Upper lobe of right lung (tissue), 1 donor: ENCODE results near the gene ATG5. TPM values are rescaled to one million over a fixed set of nuclear protein-coding genes. Genes with fewer than 3 reads are reported as not detected.

Experiments
- ATAC-seq: fragments of 200-7000 bp; cut with Tn5 transposase; one replicate; pipeline ENCODE4 v1.9.1; 2020; ENCODE audit warnings: mild to moderate bottlenecking, moderate library complexity
- DNase-seq: peaks from one replicate; pipeline ENCODE4 v3.0.0-alpha.2; 2020
- H3K27ac ChIP-seq: fragments of 200-600 bp; one replicate; pipeline ENCODE4 v1.8.0; 2022
- H3K27me3 ChIP-seq: fragments of 200-600 bp; one replicate; pipeline ENCODE4 v1.8.0; 2022; ENCODE audit warnings: mild to moderate bottlenecking
- H3K36me3 ChIP-seq: fragments of 200-600 bp; one replicate; pipeline ENCODE4 v1.8.0; 2022
- H3K4me1 ChIP-seq: fragments of 200-600 bp; one replicate; pipeline ENCODE4 v1.8.0; 2022
- H3K4me3 ChIP-seq: fragments of 200-600 bp; one replicate; pipeline ENCODE4 v1.8.0; 2022; ENCODE audit warnings: mild to moderate bottlenecking
- H3K9me3 ChIP-seq: fragments of 200-600 bp; one replicate; pipeline ENCODE4 v1.8.0; 2022
- CTCF ChIP-seq: fragments of 200-600 bp; IDR thresholded peaks from one replicate; pipeline ENCODE4 v1.8.0; 2022; ENCODE audit warnings: antibody characterized with exemption
- intact Hi-C: fragments of 100-400 bp; cut with DNase I; formaldehyde crosslinking; loops from one replicate; pipeline ENCODE4 v1.11.0; 2022
- total RNA-seq: library from RNA; stranded (reverse); fragmentation: NEBNext Ultra II Directional; extraction: Animal tissue kit (Norgen Biotek cat#: 25700); gene quantifications from one replicate; pipeline ENCODE4 v1.2.1, GENCODE V29; 2021
- donor health status: DM: no; HTN: yes; CAD: no; lungs with severe emphysema.

Gene ATG5
- total RNA-seq, 1 donor from 2014 or later, result 34.4 TPM

GRCh38 chr6:106170030-106170791 lies 155.3 kb downstream of the ATG5 start:
- intact Hi-C loops, result no loop called here
- DNase-seq (no peak), ATAC-seq (no peak)
- Histone ChIP-seq H3K27ac (no peak overlapping the region), H3K9me3 (no peaks in the 10 kb centered on the region), H3K36me3 (no peaks in the 10 kb centered on the region), H3K4me3 (no peak overlapping the region), H3K4me1 (no peaks in the 10 kb centered on the region), H3K27me3 (no peaks in the 10 kb centered on the region)
- no peak for TF ChIP-seq CTCF

GRCh38 chr6:106169517-106169916 lies 156.0 kb downstream of the ATG5 start:
- TF ChIP-seq CTCF, result no peak
- no peak overlapping the region for H3K4me3 ChIP-seq
- no peaks in the 10 kb centered on the region for H3K4me1 ChIP-seq
- intact Hi-C loops, result no loop called here
- no peaks in the 10 kb centered on the region for H3K36me3 ChIP-seq
- no peak overlapping the region for H3K27ac ChIP-seq
- DNase-seq, result no peak
- H3K27me3 ChIP-seq, result no peaks in the 10 kb centered on the region
- H3K9me3 ChIP-seq, result no peaks in the 10 kb centered on the region
- ATAC-seq, result no peak

DNA sequence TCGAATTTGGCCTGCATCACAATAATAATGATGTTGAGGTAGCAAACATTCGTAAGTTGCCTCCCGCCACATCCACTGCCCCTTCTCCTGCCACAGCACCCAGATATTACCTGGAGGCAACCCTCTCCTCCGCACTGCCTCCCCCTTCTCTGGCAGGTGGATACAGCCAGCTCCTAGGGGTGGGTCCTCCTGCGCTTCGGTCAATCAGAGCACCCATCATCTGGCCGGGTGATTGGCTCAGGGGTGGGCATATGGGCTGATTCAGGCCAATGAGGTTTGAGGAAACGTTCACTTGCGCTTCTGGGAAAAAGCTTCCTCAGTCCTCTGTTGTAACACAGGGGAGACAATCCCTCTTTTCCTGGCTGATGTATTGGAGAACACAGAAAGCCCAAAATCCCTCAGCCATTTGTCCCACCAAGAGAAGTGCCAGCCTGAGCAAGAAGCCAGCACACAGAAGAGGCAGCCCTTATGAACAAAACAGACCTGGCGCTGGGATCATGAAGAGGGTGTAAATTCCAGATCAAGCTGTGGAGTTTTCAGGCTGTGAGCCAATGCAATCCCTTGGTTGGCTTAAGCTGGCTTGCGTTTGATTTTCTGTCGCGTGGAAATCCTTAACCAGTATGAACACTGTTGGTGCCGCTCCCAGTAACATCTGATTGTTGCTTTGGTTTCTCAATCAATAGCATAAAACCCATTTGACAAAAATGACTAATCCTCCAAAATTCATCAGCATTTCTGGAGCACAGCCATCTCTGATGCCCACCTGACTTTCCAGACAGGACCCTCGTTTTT lies 157.3 kb downstream of the ATG5 start:
- H3K36me3 ChIP-seq, result no peaks in the 10 kb centered on the region
- TF ChIP-seq CTCF, result no peak
- no peaks in the 10 kb centered on the region for H3K27me3 ChIP-seq
- ATAC-seq, result no peak
- no peaks in the 10 kb centered on the region for H3K4me1 ChIP-seq
- H3K4me3 ChIP-seq, result no peak overlapping the region
- intact Hi-C loops, result no loop called here
- no peak for DNase-seq
- H3K27ac ChIP-seq, result no peak overlapping the region
- H3K9me3 ChIP-seq, result no peaks in the 10 kb centered on the region

- DNase-seq (no peak), ATAC-seq (no peak)
- no peak overlapping the region for H3K4me3 ChIP-seq
- TF ChIP-seq CTCF, result no peak
- intact Hi-C loops, result no loop called here
- no peaks in the 10 kb centered on the region for H3K27me3 ChIP-seq
- H3K4me1 ChIP-seq, result no peaks in the 10 kb centered on the region
- no peaks in the 10 kb centered on the region for H3K36me3 ChIP-seq
- no peaks in the 10 kb centered on the region for H3K9me3 ChIP-seq
- H3K27ac ChIP-seq, result no peak overlapping the region
Observed at GRCh38 chr6:106167096-106167814, 158.3 kb downstream of the ATG5 start.

- Histone ChIP-seq H3K9me3 (no peaks in the 10 kb centered on the region), H3K27ac (no peak overlapping the region), H3K36me3 (no peaks in the 10 kb centered on the region), H3K4me1 (no peaks in the 10 kb centered on the region), H3K4me3 (no peak overlapping the region), H3K27me3 (no peaks in the 10 kb centered on the region)
- no peak for TF ChIP-seq CTCF
- ATAC-seq, result no peak
- DNase-seq, result no peak
- intact Hi-C loops, result no loop called here
Observed at GRCh38 chr6:106165885-106166485, 159.6 kb downstream of the ATG5 start.
